Liver (tissue), 3 donors: ENCODE results near the gene SIPA1L3.

Experiments used
- CTCF ChIP-seq: fragments of 150-350 bp; IDR thresholded peaks from 2 replicates; pipeline ENCODE4 v1.5.1; 2017; ENCODE audit warnings: improper control_type of control experiment, low read depth, low read length; ENCODE audit not compliant: missing input control
- FOXA1 ChIP-seq: IDR thresholded peaks from 2 replicates; pipeline ENCODE4 v1.6.1; 2016; ENCODE audit warnings: antibody characterized with exemption
- JUND ChIP-seq, 2 donors: IDR thresholded peaks; 2 replicates each; pipeline ENCODE4 v1.6.1; 2016; ENCODE audit warnings: antibody characterized with exemption in 2 of 2
- RAD21 ChIP-seq, 2 donors: IDR thresholded peaks; 2 replicates each; pipeline ENCODE4 v1.6.1; 2016; ENCODE audit warnings: antibody characterized with exemption in 2 of 2, mild to moderate bottlenecking in 2 of 2
- SP1 ChIP-seq: IDR thresholded peaks from 2 replicates; pipeline ENCODE4 v1.6.1; 2018; ENCODE audit warnings: antibody characterized with exemption, mild to moderate bottlenecking
- donor health status: healthy.
- donor health status: healthy.

DNA sequence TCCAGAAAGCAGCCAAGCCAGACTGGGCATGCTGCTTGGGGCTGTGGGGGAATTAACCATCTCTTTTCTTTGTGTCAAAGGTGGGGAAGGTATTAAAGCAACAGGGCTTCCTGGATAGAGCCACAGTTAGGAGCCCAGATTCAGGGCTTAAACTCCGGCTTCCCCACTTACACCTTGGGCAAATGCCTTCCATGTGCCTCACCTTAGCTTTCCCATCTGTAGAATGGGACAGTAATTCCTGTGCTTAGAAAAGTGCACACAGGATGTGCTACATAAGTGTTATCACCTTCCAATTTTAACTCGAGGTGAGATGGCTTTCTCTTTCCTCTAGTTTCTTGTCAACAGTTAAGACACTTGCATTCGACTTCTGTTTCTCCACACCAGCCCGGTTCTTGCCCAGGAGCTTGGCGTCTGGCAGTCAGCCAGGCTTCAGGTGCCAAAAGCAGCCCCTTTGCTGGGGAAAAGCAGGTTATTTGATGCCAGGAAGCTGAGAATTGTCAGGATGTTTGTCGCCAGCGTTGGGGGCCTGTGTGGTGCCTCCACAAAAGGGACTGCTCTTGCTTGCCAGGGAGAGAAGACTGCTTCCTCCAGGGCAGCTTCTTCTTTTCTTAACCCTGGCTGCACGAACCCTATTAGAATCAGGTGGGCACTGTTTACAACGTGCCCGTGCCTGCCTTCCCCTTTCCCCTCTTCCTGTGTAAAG, 79.2 kb downstream of the SIPA1L3 start:
- TF ChIP-seq SP1 = no peak
- no peak for TF ChIP-seq CTCF
- TF ChIP-seq JUND (IDR thresholded peaks at IDR 0.05) = no peak
- no peak for TF ChIP-seq FOXA1
- no peak for TF ChIP-seq RAD21 (IDR thresholded peaks at IDR 0.05)
